ENCODE results near the gene MUSK. TPM values are rescaled to one million over a fixed set of nuclear protein-coding genes. Genes with fewer than 3 reads are reported as not detected.
"Not testable (repeated sequence)": the region's sequence is repeated elsewhere in the genome, so short reads cannot be mapped to it uniquely, and the experiment has no call there.

Gene MUSK
- total and polyA plus RNA-seq, 3 donors from 2014 or later, result 2.8 to 11.6 (median 6.9) TPM

GRCh38 chr9:110687497-110687896 lies 18.9 kb downstream of the MUSK start:
- H3K36me3 ChIP-seq (ENCODE audit: low read depth, missing control alignments), result no peaks in the 10 kb centered on the region
- 95 to 99% methylated on average over 4 of the region's 4 CpGs for WGBS, 2 donors
- H3K27me3 ChIP-seq, result no peaks in the 10 kb centered on the region
- TF ChIP-seq POLR2A (IDR thresholded peaks at IDR 0.05) (no peak), CTCF (IDR thresholded peaks at IDR 0.05) (no peak)
- H3K9me3 ChIP-seq, result no peaks in the 10 kb centered on the region
- H3K4me1 ChIP-seq, result no peaks in the 10 kb centered on the region
- intact Hi-C loops (cut with DNase I; ENCODE audit: low total_unique reads), result no loop called here
- H3K4me3 ChIP-seq, result no peak overlapping the region
- no peak for DNase-seq
- no peak overlapping the region for H3K27ac ChIP-seq

- DNase-seq, result no peak
- H3K9me3 ChIP-seq, result no peaks in the 10 kb centered on the region
- no peak overlapping the region for H3K27ac ChIP-seq
- no peak overlapping the region for H3K4me3 ChIP-seq
- no peak for TF ChIP-seq CTCF (IDR thresholded peaks at IDR 0.05)
- TF ChIP-seq POLR2A (IDR thresholded peaks at IDR 0.05), result no peak
- no peaks in the 10 kb centered on the region for H3K27me3 ChIP-seq
- H3K36me3 ChIP-seq (ENCODE audit: low read depth, missing control alignments), result no peaks in the 10 kb centered on the region
- WGBS, 2 donors, result 85 to 92% methylated on average over 5 of the region's 5 CpGs
- H3K4me1 ChIP-seq, result no peaks in the 10 kb centered on the region
- intact Hi-C loops (cut with DNase I; ENCODE audit: low total_unique reads), result no loop called here
These were observed 19.7 kb downstream of the MUSK start for GRCh38 chr9:110688329-110688728.

GRCh38 chr9:110691002-110691549 lies 22.5 kb downstream of the MUSK start:
- Histone ChIP-seq H3K9me3 (no peaks in the 10 kb centered on the region), H3K4me3 (no peak overlapping the region), H3K27me3 (no peaks in the 10 kb centered on the region), H3K27ac (no peak overlapping the region), H3K4me1 (no peaks in the 10 kb centered on the region), H3K36me3 (ENCODE audit: low read depth, missing control alignments) (no peaks in the 10 kb centered on the region)
- intact Hi-C loops (cut with DNase I; ENCODE audit: low total_unique reads), result no loop called here
- no peak for TF ChIP-seq POLR2A (IDR thresholded peaks at IDR 0.05)
- TF ChIP-seq CTCF (IDR thresholded peaks at IDR 0.05), result no peak
- no peak for DNase-seq
- WGBS, 2 donors, result 95 to 96% methylated on average over 5 of the region's 5 CpGs

- H3K4me3 ChIP-seq; H3K4me1 ChIP-seq; H3K9me3 ChIP-seq; intact Hi-C loops (cut with DNase I; ENCODE audit: low total_unique reads); H3K27ac ChIP-seq; H3K36me3 ChIP-seq (ENCODE audit: low read depth, missing control alignments); H3K27me3 ChIP-seq; DNase-seq: not testable (repeated sequence)
- WGBS, 2 donors, result 87 to 88% methylated on average over 5 of the region's 5 CpGs
These were observed 27.3 kb downstream of the MUSK start for GRCh38 chr9:110695846-110696245.

- Histone ChIP-seq H3K27ac (no peak overlapping the region), H3K36me3 (ENCODE audit: low read depth, missing control alignments) (no peaks in the 10 kb centered on the region), H3K9me3 (no peaks in the 10 kb centered on the region), H3K4me3 (no peak overlapping the region), H3K4me1 (no peaks in the 10 kb centered on the region), H3K27me3 (no peaks in the 10 kb centered on the region)
- WGBS, 2 donors, result 61 to 77% methylated on average over 1 of the region's 1 CpG
- no peak for DNase-seq
- intact Hi-C loops (cut with DNase I; ENCODE audit: low total_unique reads), result no loop called here
- TF ChIP-seq CTCF (IDR thresholded peaks at IDR 0.05) (no peak), POLR2A (IDR thresholded peaks at IDR 0.05) (no peak)
These were observed 32.4 kb downstream of the MUSK start for GRCh38 chr9:110700953-110701352.

Measured in testis (tissue), 3 donors.